Islet of Langerhans (tissue), 1 donor: ENCODE data around the gene NFX1.
"Not testable (repeated sequence)": the region's sequence is repeated elsewhere in the genome, so short reads cannot be mapped to it uniquely, and the experiment has no call there.

Source experiments
- FAIRE-seq: peaks from one replicate; lab custom pipeline; 2011; peaks lifted over from hg19 to GRCh38; lab: Jason Lieb, UNC

The NFX1 gene

DNA sequence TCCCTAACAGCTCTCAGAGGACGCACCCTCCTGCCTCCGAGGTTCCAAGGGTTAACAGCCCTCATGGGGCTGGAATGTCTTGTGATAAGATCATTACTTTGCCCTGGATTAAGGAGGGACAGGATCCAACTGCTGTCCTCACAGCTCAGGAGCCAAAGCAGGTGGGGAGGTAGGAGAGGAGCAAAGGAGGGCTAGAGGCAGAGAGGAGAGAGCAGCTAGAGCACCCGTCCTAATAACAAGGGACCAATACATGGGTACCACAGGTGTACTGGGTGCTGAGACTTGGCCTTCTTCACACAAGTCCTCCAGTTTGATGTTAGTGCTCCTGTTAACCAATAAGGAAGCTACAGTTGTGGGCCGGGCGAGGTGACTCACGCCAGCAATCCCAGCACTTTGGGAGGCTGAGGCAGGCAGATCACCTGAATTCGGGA lies 102.3 kb downstream of the NFX1 start:
- not testable (repeated sequence) for FAIRE-seq

GRCh38 chr9:33393581-33393980 lies 103.3 kb downstream of the NFX1 start:
- no peak for FAIRE-seq

- not testable (repeated sequence) for FAIRE-seq
Observed at GRCh38 chr9:33393986-33394385, 103.7 kb downstream of the NFX1 start.

DNA sequence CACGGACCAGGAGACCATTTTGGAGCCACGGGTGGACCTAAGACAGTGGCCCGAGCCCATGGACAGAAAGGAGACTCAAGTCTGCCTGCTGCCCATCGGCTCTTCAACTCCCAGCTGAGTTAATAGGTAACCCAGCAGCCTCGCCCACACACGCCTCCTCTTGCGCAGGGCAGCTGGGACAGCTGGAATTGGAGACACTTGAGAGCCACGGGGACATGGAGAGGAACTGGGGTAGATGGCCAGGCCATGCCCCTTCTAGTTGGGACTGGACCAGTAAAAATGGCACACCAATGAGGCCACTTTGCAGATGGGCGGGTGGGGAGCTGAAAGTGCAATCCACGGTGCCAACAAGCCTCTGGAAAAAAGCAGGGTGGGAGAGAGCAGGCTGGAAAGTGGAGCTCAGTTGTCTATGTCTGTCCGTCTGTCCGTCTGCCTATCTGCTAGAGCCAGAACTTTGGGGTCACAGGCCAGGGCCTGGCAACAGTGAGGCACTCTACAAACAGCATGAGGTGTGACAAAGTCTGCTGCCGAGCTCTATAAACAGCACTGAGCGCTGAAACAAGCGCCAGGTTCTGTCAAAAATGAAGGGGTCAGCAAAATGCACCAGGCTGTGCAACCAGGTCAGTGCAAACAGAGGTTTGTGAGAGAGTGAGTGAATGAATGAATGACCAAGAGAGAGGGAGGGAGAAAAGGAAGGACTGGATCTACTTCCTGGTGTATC lies 105.0 kb downstream of the NFX1 start:
- not testable (repeated sequence) for FAIRE-seq

DNA sequence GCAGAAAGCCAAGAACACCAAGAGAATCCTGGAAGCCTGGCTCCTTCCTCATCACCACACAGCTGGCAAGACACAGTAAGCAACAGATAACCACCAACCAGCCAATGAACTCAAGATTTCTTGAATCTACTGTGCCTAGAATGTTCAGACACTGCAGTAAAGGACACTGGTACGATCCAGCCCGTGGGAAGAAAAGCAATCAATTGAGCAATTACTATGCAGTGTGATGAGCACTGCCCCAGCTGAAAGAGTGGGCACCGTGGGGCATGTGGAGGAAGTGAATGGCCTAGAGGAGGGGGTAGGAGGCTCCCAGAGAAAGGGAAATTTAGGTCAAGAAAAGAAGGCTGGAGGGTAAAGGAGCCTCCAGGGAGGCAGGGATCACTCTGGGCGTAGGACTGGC lies 107.5 kb downstream of the NFX1 start:
- FAIRE-seq = not testable (repeated sequence)

GRCh38 chr9:33399047-33399446 lies 108.7 kb downstream of the NFX1 start:
- not testable (repeated sequence) for FAIRE-seq

- FAIRE-seq = not testable (repeated sequence)
Observed at GRCh38 chr9:33401809-33402208, 111.5 kb downstream of the NFX1 start.

DNA sequence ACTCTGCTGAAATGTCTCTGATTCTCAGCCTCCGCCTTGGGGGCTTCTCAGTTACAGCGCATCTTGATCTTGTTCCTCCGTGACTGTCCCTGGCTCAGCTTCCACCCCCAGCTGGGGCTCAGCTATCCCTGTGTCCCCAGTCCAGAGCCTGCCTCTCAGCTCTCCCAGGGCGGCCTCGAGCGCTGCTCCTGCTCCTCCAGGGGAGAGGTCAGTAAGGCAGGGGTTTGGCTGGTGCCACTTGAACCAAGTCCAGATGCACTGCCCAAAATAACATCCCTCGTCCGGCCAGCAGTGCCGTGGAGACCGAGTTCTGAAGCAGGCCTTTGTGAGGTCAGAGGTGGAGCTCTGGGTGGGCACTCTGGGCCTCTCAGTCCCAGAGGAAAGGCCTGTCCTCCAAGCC lies 112.1 kb downstream of the NFX1 start, which contains the start of gene AQP7:
AQP7 (minus strand) TSS at position 198 of the 400 bp plus-strand sequence. CDS start 1,306 bp downstream, outside the sequence.
- not testable (repeated sequence) for FAIRE-seq

GRCh38 chr9:33403941-33404787 lies 113.8 kb downstream of the NFX1 start:
- no peak for FAIRE-seq

DNA sequence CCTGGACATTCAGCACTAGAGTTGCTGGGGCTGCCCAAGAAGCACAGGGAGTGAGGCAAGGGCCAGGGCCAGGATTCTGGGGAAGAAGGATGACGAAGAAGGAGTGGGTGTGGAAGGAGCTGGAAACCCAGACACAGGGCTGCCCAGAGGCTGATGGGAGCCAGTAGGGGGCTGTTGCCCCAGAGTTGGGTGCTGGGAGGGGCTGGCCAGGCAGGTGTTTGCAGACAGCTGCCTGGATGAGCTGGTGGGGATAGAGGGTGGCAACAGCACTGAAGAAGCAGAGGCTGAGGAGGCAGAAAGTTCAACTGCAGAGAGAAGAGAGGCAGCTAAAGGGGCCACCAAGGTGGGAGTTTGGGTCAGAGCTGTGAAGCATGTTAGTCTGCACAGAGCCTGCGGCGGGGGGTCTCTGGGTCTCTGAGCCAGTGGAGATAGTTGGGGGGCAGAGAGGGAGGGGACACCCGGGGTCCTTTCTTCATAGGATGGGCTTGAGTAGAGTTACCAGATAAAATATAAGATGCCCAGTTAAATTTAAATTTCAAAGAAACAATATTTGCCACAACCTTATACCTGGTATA lies 114.6 kb downstream of the NFX1 start:
- no peak for FAIRE-seq

GRCh38 chr9:33407061-33407460 lies 116.7 kb downstream of the NFX1 start:
- no peak for FAIRE-seq

DNA sequence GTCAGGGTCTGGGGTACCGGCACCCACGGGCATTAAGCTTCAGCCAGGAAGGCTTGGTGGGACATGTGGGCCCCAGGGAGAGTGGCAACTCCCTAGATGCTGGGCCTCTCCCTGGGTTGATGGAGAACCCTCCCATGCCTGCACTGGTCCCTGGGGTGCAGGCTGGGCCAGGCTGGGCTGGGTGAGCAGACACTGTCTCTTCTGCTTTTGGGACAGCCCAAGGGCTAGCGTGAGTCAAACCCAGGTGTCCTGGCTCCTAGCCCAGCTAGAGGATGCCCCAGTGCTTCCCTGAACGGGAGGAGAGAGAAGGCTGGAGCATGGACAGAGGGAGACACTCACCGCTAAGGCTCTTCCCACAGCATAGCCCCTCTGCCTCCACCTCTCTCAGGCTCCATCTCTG lies 117.8 kb downstream of the NFX1 start:
- no peak for FAIRE-seq

DNA sequence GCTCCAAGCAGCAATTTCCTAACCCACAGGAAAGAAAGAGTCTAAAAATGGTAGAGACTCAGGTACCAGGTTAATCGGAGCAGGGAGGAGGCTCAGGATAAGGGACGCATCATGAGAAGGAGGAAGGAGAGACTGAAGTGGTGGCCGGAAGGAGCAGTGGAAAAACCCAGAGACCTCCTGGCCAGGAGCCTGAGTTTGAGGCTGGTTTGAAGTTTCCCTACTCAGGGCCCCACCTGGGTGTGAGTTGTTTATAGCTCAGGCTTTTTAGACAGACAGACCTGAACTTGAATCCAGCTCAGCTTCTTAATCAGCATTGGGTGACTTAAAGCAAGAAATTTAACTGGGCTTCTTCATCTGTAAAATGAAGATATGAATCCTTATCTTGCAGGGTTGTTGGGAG lies 124.0 kb downstream of the NFX1 start:
- FAIRE-seq = no peak

DNA sequence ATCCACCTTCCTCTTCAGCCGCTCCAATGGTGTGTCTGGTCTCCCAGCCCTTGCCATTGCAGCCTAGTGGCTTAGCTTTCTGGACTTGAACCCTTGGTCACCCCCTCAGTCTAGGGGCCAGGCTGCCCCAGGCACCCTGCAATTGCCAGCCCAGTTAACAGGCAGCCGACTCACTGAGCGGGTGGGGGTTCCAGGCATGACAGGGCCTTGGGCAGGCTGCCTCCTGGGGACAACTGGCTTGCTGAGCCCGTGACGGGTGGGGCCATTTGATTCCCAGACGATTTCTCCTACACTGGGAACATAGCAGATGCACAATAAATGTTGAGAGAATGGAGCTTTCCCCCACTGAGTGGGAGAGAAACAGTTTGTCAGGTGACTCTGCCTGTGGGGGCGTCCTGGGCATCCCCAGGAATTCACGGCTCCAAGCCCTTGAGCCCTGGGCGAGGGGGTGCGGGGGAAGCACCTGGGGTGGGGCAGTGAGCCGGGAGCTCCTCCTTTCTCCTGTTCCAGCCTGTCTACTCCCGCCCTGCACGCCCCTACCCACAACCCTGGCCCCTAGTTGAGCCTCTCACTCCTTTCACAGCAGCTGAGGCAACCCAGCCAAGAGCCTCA lies 124.7 kb downstream of the NFX1 start:
- no peak for FAIRE-seq

DNA sequence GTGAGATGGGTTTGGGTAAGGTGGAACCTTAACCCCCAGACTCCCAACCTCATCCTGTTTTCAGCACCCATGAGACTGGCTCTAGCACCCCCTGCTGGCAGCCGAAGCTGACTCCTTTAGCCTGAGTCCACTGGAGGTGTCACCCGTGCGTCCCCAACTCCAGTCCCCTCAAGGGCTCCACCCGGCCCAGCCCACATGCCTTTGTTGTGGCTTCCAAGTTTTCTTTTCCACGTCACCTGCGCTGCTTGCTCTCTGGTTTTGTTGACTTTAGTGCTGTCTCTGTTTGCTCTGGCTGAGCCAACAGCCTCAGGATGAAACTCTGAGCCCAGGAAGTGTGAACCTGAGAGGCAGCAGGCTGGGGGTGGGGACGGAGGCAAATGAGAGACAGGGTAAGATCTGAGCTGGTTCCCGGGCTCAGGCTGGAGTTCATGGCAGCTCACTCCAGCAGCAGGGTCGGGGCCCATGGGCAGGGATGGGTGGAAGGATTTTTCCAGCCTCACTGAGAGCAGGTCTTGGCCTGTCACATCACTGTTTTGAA lies 125.3 kb downstream of the NFX1 start:
- FAIRE-seq = no peak

DNA sequence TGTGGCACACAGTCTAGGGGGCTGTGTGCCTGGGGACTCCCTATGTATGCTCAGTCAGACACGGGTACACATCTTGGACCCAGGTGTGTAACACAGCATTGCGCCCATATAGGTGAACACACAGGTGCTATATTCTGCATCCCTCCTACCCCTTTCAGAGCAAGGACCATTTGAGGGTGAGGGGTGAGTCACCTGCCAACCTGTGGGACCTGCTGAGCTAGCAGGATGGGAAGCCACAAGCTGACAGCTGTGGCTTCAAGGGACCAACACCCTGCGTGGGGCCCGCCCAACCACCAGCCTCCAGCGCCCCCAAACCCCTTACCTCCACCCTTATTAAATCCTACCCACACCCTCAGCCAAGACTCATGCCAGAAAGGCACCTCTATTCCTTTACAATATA lies 126.7 kb downstream of the NFX1 start:
- no peak for FAIRE-seq

GRCh38 chr9:33418090-33418489 lies 127.8 kb downstream of the NFX1 start:
- no peak for FAIRE-seq

DNA sequence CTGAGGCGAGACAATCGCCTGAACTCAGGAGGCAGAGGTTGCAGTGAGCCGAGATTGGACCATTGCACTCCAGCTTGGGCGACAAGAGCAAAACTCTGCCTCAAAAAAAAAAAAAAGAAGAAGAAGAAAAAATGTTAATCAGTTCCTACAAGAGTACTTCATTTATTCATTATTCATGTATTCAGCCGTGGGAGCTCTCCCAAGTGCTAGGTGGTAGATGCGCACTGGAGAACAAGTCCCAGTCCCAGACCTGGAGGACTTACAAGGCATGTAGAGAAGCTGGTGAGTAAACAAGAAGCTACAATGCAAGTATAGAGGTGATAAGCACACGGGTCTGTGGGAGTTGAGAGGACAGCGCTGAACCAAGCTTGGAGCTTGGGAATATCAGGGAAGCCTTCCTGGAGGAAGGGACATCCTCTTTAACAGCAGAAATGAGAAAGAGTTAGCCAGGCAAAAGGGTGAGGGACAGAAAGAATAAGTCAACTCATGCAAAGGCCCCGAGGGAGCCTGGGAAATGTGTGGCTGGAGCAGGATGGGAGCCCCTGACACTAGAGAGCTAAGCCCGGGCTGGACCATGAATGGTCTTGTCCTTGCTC lies 129.5 kb downstream of the NFX1 start:
- no peak for FAIRE-seq
